Neural progenitor cell (in vitro differentiated cells): ENCODE measurements around the gene SMIM45.
A peak's percentile ranks its signal among the peaks of the same experiment; 100 is the strongest.

Experiments
- DNase-seq: peaks from one replicate; pipeline ENCODE4 v3.0.0-alpha.2; 2016; ENCODE audit warnings: low spot score
- H2AFZ ChIP-seq: fragments of 200-600 bp; sonication (generic); replicated peaks from 2 replicates; pipeline ENCODE4 v1.6.1; 2016; ENCODE audit warnings: antibody characterized with exemption
- H3F3A ChIP-seq: fragments of 200-600 bp; sonication (generic); 2 replicates; pipeline ENCODE4 v1.6.1; 2016; ENCODE audit warnings: antibody characterized with exemption, low read depth
- H3K27ac ChIP-seq: fragments of 200-600 bp; sonication (generic); 2 replicates; pipeline ENCODE4 v1.5.1; 2016; ENCODE audit warnings: mild to moderate bottlenecking
- H3K27me3 ChIP-seq: fragments of 200-600 bp; sonication (generic); 2 replicates; pipeline ENCODE4 v1.6.1; 2016; ENCODE audit warnings: mild to moderate bottlenecking, moderate library complexity
- H3K36me3 ChIP-seq: fragments of 200-600 bp; sonication (generic); 2 replicates; pipeline ENCODE4 v1.5.1; 2016
- H3K4me1 ChIP-seq: fragments of 200-600 bp; sonication (generic); 2 replicates; pipeline ENCODE4 v1.6.1; 2016; ENCODE audit warnings: mixed run types
- H3K4me2 ChIP-seq: fragments of 200-600 bp; sonication (generic); 2 replicates; pipeline ENCODE4 v1.6.1; 2016
- H3K4me3 ChIP-seq: fragments of 200-600 bp; sonication (generic); 2 replicates; pipeline ENCODE4 v1.5.1; 2016
- H3K79me2 ChIP-seq: fragments of 200-600 bp; sonication (generic); 2 replicates; pipeline ENCODE4 v1.6.1; 2016; ENCODE audit warnings: low read depth
- H3K9ac ChIP-seq: fragments of 200-600 bp; sonication (generic); 2 replicates; pipeline ENCODE4 v1.6.1; 2016
- H3K9me3 ChIP-seq: fragments of 200-600 bp; sonication (generic); 2 replicates; pipeline ENCODE4 v1.5.1; 2016; ENCODE audit warnings: low read depth
- H4K20me1 ChIP-seq: fragments of 200-600 bp; sonication (generic); 2 replicates; pipeline ENCODE4 v1.6.1; 2016; ENCODE audit warnings: low read depth
- H3K27ac Mint-ChIP-seq: 3 replicates; pipeline ENCODE4 v1.8.0; 2021; ENCODE audit warnings: mixed read lengths
- H3K27me3 Mint-ChIP-seq: 2 replicates; pipeline ENCODE4 v1.8.0; 2022; ENCODE audit warnings: low read depth, mild to moderate bottlenecking, inconsistent platforms, moderate library complexity, mixed read lengths; ENCODE audit not compliant: insufficient read depth
- H3K36me3 Mint-ChIP-seq: 3 replicates; pipeline ENCODE4 v1.8.0; 2021; ENCODE audit warnings: mixed read lengths
- H3K4me1 Mint-ChIP-seq: 3 replicates; pipeline ENCODE4 v1.8.0; 2021; ENCODE audit warnings: mixed read lengths
- H3K4me3 Mint-ChIP-seq: 3 replicates; pipeline ENCODE4 v1.8.0; 2021; ENCODE audit warnings: mild to moderate bottlenecking, moderate library complexity, mixed read lengths
- H3K9me3 Mint-ChIP-seq: 3 replicates; pipeline ENCODE4 v1.8.0; 2020; ENCODE audit warnings: mixed read lengths
- CTCF ChIP-seq: fragments of 200-600 bp; sonication (generic); IDR thresholded peaks from 2 replicates; pipeline ENCODE4 v1.5.1; 2017; ENCODE audit warnings: antibody characterized with exemption, mild to moderate bottlenecking
- EZH2 ChIP-seq: fragments of 200-600 bp; sonication (generic); IDR thresholded peaks from 2 replicates; pipeline ENCODE4 v1.6.1; 2017; ENCODE audit warnings: antibody characterized with exemption, mild to moderate bottlenecking, moderate library complexity
- EZH2phosphoT487 ChIP-seq: fragments of 200-600 bp; sonication (generic); IDR thresholded peaks from 2 replicates; pipeline ENCODE4 v1.6.1; 2017; ENCODE audit warnings: antibody characterized with exemption

SMIM45 gene

DNA sequence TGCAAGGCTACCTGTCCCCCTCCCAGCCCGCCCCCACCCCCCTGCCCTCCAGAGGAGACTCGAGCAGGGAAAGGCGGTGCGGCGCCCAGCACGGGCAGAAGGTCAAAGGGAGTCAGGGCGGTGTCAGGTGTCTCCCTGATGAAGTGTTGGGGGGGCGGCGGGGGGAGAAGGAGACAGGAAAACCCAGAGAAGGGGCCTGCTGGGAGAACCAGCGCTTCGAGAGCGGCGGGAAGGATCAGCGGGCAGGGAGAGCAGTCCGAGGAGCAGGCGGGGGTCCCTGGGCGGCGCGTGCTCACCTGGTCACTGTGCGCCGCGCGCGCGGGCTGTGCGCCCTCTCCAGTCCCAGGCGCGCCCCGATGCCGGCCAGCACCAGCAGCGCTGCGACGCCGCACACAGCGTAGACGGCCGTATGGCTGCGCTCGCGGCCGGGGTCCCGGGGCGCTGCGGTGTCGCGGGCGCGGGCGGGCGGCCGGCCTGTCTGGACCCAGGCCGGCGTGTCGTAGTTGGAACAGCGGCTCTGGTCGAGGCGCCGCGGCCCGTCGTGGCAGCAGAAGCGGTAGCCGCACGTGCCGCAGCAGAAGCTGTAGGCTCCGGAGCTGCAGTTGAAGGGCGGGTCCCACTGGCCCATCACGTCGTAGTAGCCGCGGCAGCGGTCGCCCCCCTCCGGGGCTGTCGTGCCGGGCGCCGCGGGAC is 38.0 kb upstream of the SMIM45 start:
- Histone ChIP-seq H3F3A (peaks cover 22% of the 10 kb centered on the region), H3K4me2 (peak overlapping the region; percentile 54), H3K79me2 (no peaks in the 10 kb centered on the region), H3K9me3 (no peaks in the 10 kb centered on the region), H3K36me3 (no peaks in the 10 kb centered on the region), H3K9ac (no peak overlapping the region), H2AFZ (no peak overlapping the region), H3K4me1 (peaks cover 24% of the 10 kb centered on the region), H3K4me3 (no peak overlapping the region), H3K27ac (no peak overlapping the region), H3K27me3 (peaks cover 100% of the 10 kb centered on the region), H4K20me1 (peaks cover 85% of the 10 kb centered on the region)
- H3K27ac Mint-ChIP-seq: no peak overlapping the region
- peak; percentile 74 for DNase-seq
- TF ChIP-seq CTCF (no peak), EZH2phosphoT487 (peak; percentile 93), EZH2 (peak; percentile 87)
- no peak overlapping the region for H3K4me3 Mint-ChIP-seq
- no peaks in the 10 kb centered on the region for H3K36me3 Mint-ChIP-seq
- H3K4me1 Mint-ChIP-seq: peaks cover 24% of the 10 kb centered on the region
- peaks cover 58% of the 10 kb centered on the region for H3K27me3 Mint-ChIP-seq
- H3K9me3 Mint-ChIP-seq: peaks cover 4% of the 10 kb centered on the region

- no peak overlapping the region for H2AFZ ChIP-seq
- H3K9me3 ChIP-seq: no peaks in the 10 kb centered on the region
- H3K79me2 ChIP-seq: no peaks in the 10 kb centered on the region
- Mint-ChIP-seq H3K27ac (no peak overlapping the region), H3K27me3 (peaks cover 56% of the 10 kb centered on the region), H3K4me3 (no peak overlapping the region), H3K36me3 (no peaks in the 10 kb centered on the region), H3K9me3 (peaks cover 4% of the 10 kb centered on the region), H3K4me1 (peaks cover 21% of the 10 kb centered on the region)
- peak; percentile 58 for DNase-seq
- no peaks in the 10 kb centered on the region for H3K36me3 ChIP-seq
- H3K4me2 ChIP-seq: peak overlapping the region; percentile 87
- H3K27ac ChIP-seq: no peak overlapping the region
- peaks cover 28% of the 10 kb centered on the region for H3K4me1 ChIP-seq
- H3K4me3 ChIP-seq: peak overlapping the region; percentile 45
- peaks cover 100% of the 10 kb centered on the region for H3K27me3 ChIP-seq
- TF ChIP-seq EZH2: peak; percentile 65
- no peak for TF ChIP-seq EZH2phosphoT487
- TF ChIP-seq CTCF: no peak
- H3F3A ChIP-seq: peaks cover 16% of the 10 kb centered on the region
- no peak overlapping the region for H3K9ac ChIP-seq
- peaks cover 85% of the 10 kb centered on the region for H4K20me1 ChIP-seq
Measured at GRCh38 chr22:41914611-41915034, 37.3 kb upstream of the SMIM45 start.

DNA sequence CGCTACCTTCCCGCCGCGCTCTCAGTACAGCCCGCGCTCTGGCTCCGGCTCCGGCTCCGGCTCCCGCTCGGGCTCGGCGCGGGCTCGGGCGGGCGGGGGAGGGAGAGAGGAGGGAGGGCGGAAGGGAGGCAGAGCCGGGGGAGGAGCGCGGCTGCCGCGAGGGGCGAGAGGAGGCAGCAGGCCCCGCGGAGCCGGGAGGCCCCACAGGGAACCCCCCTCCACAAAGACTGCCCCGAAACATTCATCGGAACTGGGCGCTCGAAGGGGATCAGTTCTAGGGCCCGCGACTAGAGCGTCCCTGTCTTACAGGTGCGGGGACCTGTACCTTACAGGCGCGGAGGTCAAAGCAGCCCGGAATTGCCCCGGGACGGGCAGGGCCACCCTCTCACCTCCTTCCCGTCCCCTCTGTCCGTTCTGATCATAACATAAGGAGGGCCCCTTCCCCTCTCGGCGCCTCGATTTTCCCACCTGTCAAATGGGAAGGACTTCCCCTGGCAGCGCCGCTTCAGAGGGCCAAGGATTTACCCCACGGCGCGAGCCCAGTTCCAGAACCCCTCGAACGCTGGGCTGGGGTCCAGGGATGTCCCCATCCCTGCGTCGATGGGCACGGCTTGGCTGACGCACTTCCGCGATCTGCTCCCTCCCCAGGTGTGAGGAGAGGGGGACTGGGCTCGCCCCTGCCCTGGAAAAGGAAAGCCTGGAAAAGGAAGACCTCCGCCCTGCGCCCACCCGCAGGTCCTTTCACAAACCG is 36.7 kb upstream of the SMIM45 start, which contains the start of gene SHISA8:
Gene SHISA8 (minus strand): TSS at position 40 of the 751 bp plus-strand sequence. CDS start 407 bp downstream, outside the sequence.
- H3K4me2 ChIP-seq: peak within 1 kb of the TSS; percentile 87
- peaks cover 55% of the 10 kb centered on the region for H3K27me3 Mint-ChIP-seq
- no peak within 1 kb of the TSS for H2AFZ ChIP-seq
- peak within 1 kb of the TSS; percentile 45 for H3K4me3 ChIP-seq
- no peaks in the 10 kb centered on the region for H3K36me3 Mint-ChIP-seq
- peaks cover 4% of the 10 kb centered on the region for H3K9me3 Mint-ChIP-seq
- H4K20me1 ChIP-seq: peaks cover 89% of the 10 kb centered on the region
- peaks cover 29% of the 10 kb centered on the region for H3K4me1 ChIP-seq
- no peaks in the 10 kb centered on the region for H3K36me3 ChIP-seq
- peak; percentile 79 for DNase-seq
- H3F3A ChIP-seq: peaks cover 14% of the 10 kb centered on the region
- peaks cover 21% of the 10 kb centered on the region for H3K4me1 Mint-ChIP-seq
- H3K27ac ChIP-seq: no peak within 1 kb of the TSS
- no peak within 1 kb of the TSS for H3K9ac ChIP-seq
- no peaks in the 10 kb centered on the region for H3K79me2 ChIP-seq
- peak within 1 kb of the TSS; percentile 44 for H3K4me3 Mint-ChIP-seq
- TF ChIP-seq EZH2 (peak; percentile 79), CTCF (no peak), EZH2phosphoT487 (peak; percentile 94)
- peaks cover 100% of the 10 kb centered on the region for H3K27me3 ChIP-seq
- H3K27ac Mint-ChIP-seq: no peak within 1 kb of the TSS
- no peaks in the 10 kb centered on the region for H3K9me3 ChIP-seq
